HCT116 (cell line): ENCODE data around the gene GALNT2. TPM values are rescaled to one million over a fixed set of nuclear protein-coding genes. Genes with fewer than 3 reads are reported as not detected.

ENCODE experiments used
- ATAC-seq: fragments of 200-7000 bp; cut with Tn5 transposase; 2 replicates; pipeline ENCODE4 v1.9.1; 2020; ENCODE audit warnings: mild to moderate bottlenecking, moderate library complexity
- BruUV-seq: library from RNA; stranded (reverse); fragments of 400-500 nt; replicated peaks from 2 replicates; lab custom pipeline; 2021; lab: Mats Ljungman, UMichigan
- CTCF ChIA-PET: fragments of 300-600 bp; sonication (Branson Sonifier 250); formaldehyde crosslinking; loops from one replicate; lab custom pipeline; 2021; ENCODE audit warnings: antibody characterized with exemption; lab: Charles Lee
- POLR2A ChIA-PET: fragments of 300-600, 350-600 bp; sonication (Branson Sonifier 250); formaldehyde crosslinking; loops from one replicate; lab custom pipeline; 2021; ENCODE audit warnings: antibody characterized with exemption; lab: Charles Lee
- RAD21 ChIA-PET, 2 experiments: fragments of 300-600 bp; sonication (Branson Sonifier 250); formaldehyde crosslinking; loops; one replicate each; lab custom pipeline; 2023; ENCODE audit warnings: low total read pairs in 2 of 2; ENCODE audit not compliant: uncharacterized antibody in 2 of 2, unreplicated experiment in 2 of 2, low non-redundant PET in 1 of 2; lab: Charles Lee
- DNase-seq: peaks from one replicate; pipeline ENCODE4 v3.0.0-alpha.2; 2010; ENCODE audit warnings: low read depth, low spot score
- H2AFZ ChIP-seq: fragments of 200-600 bp; shearing (Covaris generic), sonication (generic); 2 replicates; pipeline ENCODE4 v1.6.1; 2017; ENCODE audit warnings: low read depth, mixed run types, mixed read lengths, antibody characterized with exemption, low read length; ENCODE audit not compliant: poor library complexity, severe bottlenecking
- H3K27ac ChIP-seq: 2 replicates; pipeline ENCODE4 v1.5.1; 2012; ENCODE audit warnings: low read depth, low read length
- H3K27me3 ChIP-seq: fragments of 200-600 bp; sonication (generic); 2 replicates; pipeline ENCODE4 v1.6.1; 2016; ENCODE audit warnings: mixed run types, low read length, mixed read lengths; ENCODE audit not compliant: insufficient read depth
- H3K36me3 ChIP-seq, 2 experiments: fragments of 200-500 bp in 1 of 2; fragments of 200-600 bp in 1 of 2; sonication (Bioruptor generic) in 1 of 2; sonication (generic) in 1 of 2; 2 replicates each; pipeline versions ENCODE4 v1.5.1 to v1.6.1; 2014 to 2016; ENCODE audit warnings: low read length in 2 of 2, inconsistent platforms in 1 of 2, mixed read lengths in 1 of 2, mixed run types in 1 of 2; ENCODE audit not compliant: insufficient read depth in 2 of 2, control insufficient read depth in 1 of 2
- H3K4me1 ChIP-seq, 2 experiments: fragments of 200-600 bp in 1 of 2; sonication (generic) in 1 of 2; 2 replicates each; pipeline versions ENCODE4 v1.5.1 to v1.6.1; 2012 to 2017; ENCODE audit warnings: low read length in 2 of 2, inconsistent platforms in 1 of 2, mild to moderate bottlenecking in 1 of 2, mixed read lengths in 1 of 2, mixed run types in 1 of 2, moderate library complexity in 1 of 2; ENCODE audit not compliant: insufficient read depth in 2 of 2, control insufficient read depth in 1 of 2
- H3K4me2 ChIP-seq: fragments of 200-600 bp; sonication (generic); 2 replicates; pipeline ENCODE4 v1.6.1; 2017; ENCODE audit warnings: mixed run types, low read length, mixed read lengths
- H3K4me3 ChIP-seq, 2 experiments: fragments of 200-600 bp in 1 of 2; sonication (generic) in 1 of 2; replicated peaks in 1 of 2; 2 replicates each; pipeline ENCODE4 v1.5.1; 2011 to 2016; ENCODE audit warnings: low read length in 2 of 2, control low read depth in 1 of 2, low read depth in 1 of 2, mild to moderate bottlenecking in 1 of 2, mixed read lengths in 1 of 2, mixed run types in 1 of 2
- H3K79me2 ChIP-seq: fragments of 200-600 bp; sonication (generic); 2 replicates; pipeline ENCODE4 v1.6.1; 2017; ENCODE audit warnings: mild to moderate bottlenecking, mixed run types, low read length, moderate library complexity, mixed read lengths; ENCODE audit not compliant: insufficient read depth
- H3K9ac ChIP-seq: fragments of 200-600 bp; sonication (generic); 2 replicates; pipeline ENCODE4 v1.6.1; 2016; ENCODE audit warnings: low read length, mixed read lengths
- H3K9me2 ChIP-seq: fragments of 200-600 bp; sonication (generic), shearing (Covaris generic); 2 replicates; pipeline ENCODE4 v1.6.1; 2017; ENCODE audit warnings: mixed run types, mild to moderate bottlenecking, moderate library complexity; ENCODE audit not compliant: insufficient read depth
- H3K9me3 ChIP-seq, 2 experiments: fragments of 200-500 bp in 1 of 2; fragments of 200-600 bp in 1 of 2; sonication (Bioruptor generic) in 1 of 2; sonication (generic) in 1 of 2; 2 replicates each; pipeline ENCODE4 v1.6.1; 2014 to 2017; ENCODE audit warnings: low read length in 2 of 2, mixed read lengths in 2 of 2, inconsistent platforms in 1 of 2, low read depth in 1 of 2, mild to moderate bottlenecking in 1 of 2, mixed run types in 1 of 2, moderate library complexity in 1 of 2; ENCODE audit not compliant: control insufficient read depth in 1 of 2, insufficient read depth in 1 of 2
- H4K20me1 ChIP-seq: fragments of 200-600 bp; sonication (generic), shearing (Covaris generic); 2 replicates; pipeline ENCODE4 v1.6.1; 2017; ENCODE audit warnings: mixed run types, mild to moderate bottlenecking, moderate library complexity; ENCODE audit not compliant: insufficient read depth
- ELF1 ChIP-seq: IDR thresholded peaks from 2 replicates; pipeline ENCODE4 v1.6.1; 2012; ENCODE audit warnings: low read depth, borderline replicate concordance
- FOSL1 ChIP-seq: IDR thresholded peaks from 2 replicates; pipeline ENCODE4 v1.6.1; 2012; ENCODE audit warnings: low read depth
- JUND ChIP-seq: IDR thresholded peaks from 2 replicates; pipeline ENCODE4 v1.6.1; 2012
- REST ChIP-seq: IDR thresholded peaks from 2 replicates; pipeline ENCODE4 v1.6.1; 2012; ENCODE audit warnings: low read depth
- SRF ChIP-seq: IDR thresholded peaks from 2 replicates; pipeline ENCODE4 v1.6.1; 2012; ENCODE audit warnings: low read depth
- ZFX ChIP-seq: fragments of 450-650 bp; IDR thresholded peaks from 2 replicates; pipeline ENCODE4 v1.6.1; 2017
- ZNF274 ChIP-seq: fragments of 200-500 bp; sonication (Bioruptor generic); IDR thresholded peaks from 2 replicates; pipeline ENCODE4 v1.6.1; 2014; ENCODE audit warnings: mild to moderate bottlenecking, low read depth, low read length, inconsistent platforms
- intact Hi-C: fragments of 100-400 bp; cut with micrococcal nuclease; formaldehyde crosslinking; loops from 2 replicates; pipeline ENCODE4 v1.10.0; 2022
- total RNA-seq: library from RNA; stranded (reverse); gene quantifications from one replicate; pipeline ENCODE4 v1.2.1, GENCODE V29; 2021; ENCODE audit not compliant: unreplicated experiment

Gene GALNT2
- total RNA-seq, 1 experiment from 2014 or later, result 40.8 TPM

GRCh38 chr1:230259621-230260020 is 192.6 kb downstream of the GALNT2 start:
- 0 out of 4 replicates have a peak, but pooled peaks cover 0 to 3% of the 10 kb centered on the region in 2 experiments for H3K36me3 ChIP-seq
- H3K27ac ChIP-seq, result no peak overlapping the region
- ChIA-PET RAD21 (no interaction called here), POLR2A (no interaction called here), CTCF (no interaction called here)
- no peak overlapping the region for H3K9ac ChIP-seq
- no peaks in the 10 kb centered on the region for H3K4me1 ChIP-seq
- no peak for ATAC-seq
- no peak overlapping the region for H3K4me2 ChIP-seq
- intact Hi-C loops, result no loop called here
- H2AFZ ChIP-seq, result no peak overlapping the region
- H3K79me2 ChIP-seq, result no peaks in the 10 kb centered on the region
- H3K9me2 ChIP-seq, result no peaks in the 10 kb centered on the region
- H4K20me1 ChIP-seq, result no peaks in the 10 kb centered on the region
- no peaks in the 10 kb centered on the region for H3K27me3 ChIP-seq
- no TSS peak for BruUV-seq
- DNase-seq, result no peak
- no peak for TF ChIP-seq REST
- no peak for TF ChIP-seq ZNF274
- TF ChIP-seq FOSL1, result no peak
- TF ChIP-seq JUND, result no peak
- H3K9me3 ChIP-seq, result no peaks in the 10 kb centered on the region
- no peak overlapping the region for H3K4me3 ChIP-seq

GRCh38 chr1:230260831-230261230 is 193.8 kb downstream of the GALNT2 start:
- no peak overlapping the region for H3K9ac ChIP-seq
- H3K4me3 ChIP-seq, result no peak overlapping the region
- ATAC-seq (no peak), DNase-seq (no peak)
- H3K27me3 ChIP-seq, result no peaks in the 10 kb centered on the region
- ChIA-PET RAD21 (no interaction called here), POLR2A (no interaction called here), CTCF (no interaction called here)
- no peak overlapping the region for H2AFZ ChIP-seq
- H3K4me1 ChIP-seq, result no peaks in the 10 kb centered on the region
- H3K9me3 ChIP-seq, result no peaks in the 10 kb centered on the region
- intact Hi-C loops, result no loop called here
- no peak overlapping the region for H3K27ac ChIP-seq
- BruUV-seq, result no TSS peak
- no peaks in the 10 kb centered on the region for H3K9me2 ChIP-seq
- no peaks in the 10 kb centered on the region for H4K20me1 ChIP-seq
- H3K36me3 ChIP-seq, result peaks cover 0 to 3% of the 10 kb centered on the region in 2 experiments; a peak in 1 of 4 replicates
- no peak overlapping the region for H3K4me2 ChIP-seq
- TF ChIP-seq ELF1 (no peak), ZFX (no peak), SRF (no peak)
- no peaks in the 10 kb centered on the region for H3K79me2 ChIP-seq
